Measurements from ENCODE around the gene GATAD2B. TPM values are rescaled to one million over a fixed set of nuclear protein-coding genes. Genes with fewer than 3 reads are reported as not detected.

GATAD2B gene
- total RNA-seq, 1 donor from 2014 or later = 35.3 TPM

DNA sequence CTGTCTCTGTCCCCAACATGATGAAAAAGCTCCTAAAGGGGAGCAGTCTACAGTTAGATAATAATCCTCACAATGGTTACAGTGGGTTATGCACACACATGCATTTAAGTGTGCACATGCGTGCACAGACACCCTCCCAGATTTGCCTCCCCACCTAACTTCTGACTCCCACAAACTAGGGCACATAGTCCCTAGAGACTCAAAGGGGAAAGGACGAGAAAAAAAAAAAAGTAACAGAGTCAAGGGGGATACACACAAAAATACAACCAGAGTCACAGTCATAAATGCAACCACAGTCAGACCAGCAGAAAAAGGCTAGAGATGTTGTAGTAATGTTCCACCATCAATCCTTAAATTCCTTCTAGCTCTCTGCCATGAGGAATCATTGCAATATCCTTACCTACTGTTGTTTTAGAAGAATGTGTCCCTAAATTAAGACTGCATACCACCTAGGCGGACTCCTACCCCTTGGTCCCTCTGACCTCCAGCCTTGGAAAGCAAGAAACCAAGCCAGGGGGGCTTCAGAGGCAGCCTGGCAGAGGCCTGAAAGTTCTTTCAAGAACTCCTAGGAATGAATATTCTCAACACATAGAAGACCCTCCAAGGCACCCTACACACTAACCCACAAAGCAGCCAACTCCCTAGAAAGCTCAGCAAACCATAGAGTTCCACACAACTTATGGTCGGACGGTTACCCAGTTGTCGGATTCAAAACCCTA, 34.4 kb upstream of the GATAD2B start:
- ATAC-seq (no peak), DNase-seq (ENCODE audit: missing footprints) (peak; percentile 11)
- intact Hi-C loops (cut with DNase I) = loop anchor here (5.0 kb wide), 1 partner anchor 160 kb away; no protein-coding TSS in a partner anchor

DNA sequence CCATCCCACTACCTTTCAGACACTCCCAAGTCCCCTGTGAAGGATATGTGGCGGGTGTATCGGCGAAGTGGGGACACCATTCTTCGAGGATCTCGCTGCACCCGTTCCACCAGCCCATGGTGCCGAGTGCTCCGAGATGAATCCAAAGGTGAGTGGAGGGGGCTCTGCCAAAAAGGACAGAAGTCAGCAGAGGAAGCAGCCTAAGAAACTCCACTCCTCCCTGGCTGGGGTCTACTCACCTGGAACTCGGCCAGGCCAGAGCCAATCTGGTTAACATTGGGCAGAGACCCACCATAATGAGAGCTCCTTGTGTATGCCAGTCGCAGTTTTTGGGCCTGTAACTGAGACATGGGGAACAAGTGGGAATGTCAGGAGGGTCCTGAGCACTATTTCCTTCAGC, 32.1 kb upstream of the GATAD2B start:
- ATAC-seq = no peak
- no peak for DNase-seq (ENCODE audit: missing footprints)
- intact Hi-C loops (cut with DNase I) = loop anchor here (5.0 kb wide), 1 partner anchor 158 kb away; no protein-coding TSS in a partner anchor

DNA sequence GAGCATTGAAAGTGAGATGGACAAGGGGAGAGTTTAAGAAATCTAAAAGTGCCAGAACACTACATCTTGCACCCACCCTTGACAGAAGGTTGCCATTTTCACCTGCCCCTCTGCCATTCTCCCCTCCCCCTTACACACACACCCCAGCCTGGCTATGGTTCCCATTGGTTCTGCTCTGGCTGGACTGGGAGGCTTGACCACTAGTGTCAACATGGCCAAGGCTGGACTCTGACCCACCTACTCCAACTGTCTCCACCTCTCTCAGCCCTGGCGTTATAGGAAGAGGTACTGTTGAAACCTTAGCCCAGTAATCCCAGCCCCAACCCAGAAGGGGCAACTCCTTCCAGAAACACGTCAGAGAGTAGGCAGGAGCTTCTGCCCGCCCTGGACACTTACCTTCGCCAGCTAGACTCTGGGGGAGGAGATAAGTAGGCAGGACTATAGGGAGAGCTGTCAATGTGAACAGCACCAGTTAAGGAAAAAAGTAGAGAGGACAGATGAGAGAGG, 31.1 kb upstream of the GATAD2B start:
- no peak for DNase-seq (ENCODE audit: missing footprints)
- ATAC-seq = no peak
- intact Hi-C loops (cut with DNase I) = no loop called here

DNA sequence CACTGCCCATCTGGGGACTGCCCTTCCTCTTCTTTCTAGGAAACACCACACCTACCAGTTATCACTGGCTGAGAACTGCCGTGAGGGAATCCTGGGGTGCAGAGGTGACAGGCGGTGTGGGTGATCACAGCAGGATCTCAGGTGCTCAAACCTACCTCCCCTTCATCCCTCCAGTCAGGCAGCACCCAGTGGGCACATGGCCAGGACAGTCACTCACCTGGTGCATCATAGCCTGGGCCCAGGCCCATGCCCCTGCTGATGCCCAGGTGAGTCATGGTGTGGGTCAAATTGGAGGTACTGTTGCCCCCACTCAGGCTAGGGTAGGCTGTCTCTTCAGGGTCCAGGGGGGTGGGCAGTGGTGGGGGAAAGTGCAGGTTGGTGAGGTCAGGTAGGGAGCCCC, 29.0 kb upstream of the GATAD2B start:
- ATAC-seq (no peak), DNase-seq (ENCODE audit: missing footprints) (no peak)
- intact Hi-C loops (cut with DNase I) = no loop called here

DNA sequence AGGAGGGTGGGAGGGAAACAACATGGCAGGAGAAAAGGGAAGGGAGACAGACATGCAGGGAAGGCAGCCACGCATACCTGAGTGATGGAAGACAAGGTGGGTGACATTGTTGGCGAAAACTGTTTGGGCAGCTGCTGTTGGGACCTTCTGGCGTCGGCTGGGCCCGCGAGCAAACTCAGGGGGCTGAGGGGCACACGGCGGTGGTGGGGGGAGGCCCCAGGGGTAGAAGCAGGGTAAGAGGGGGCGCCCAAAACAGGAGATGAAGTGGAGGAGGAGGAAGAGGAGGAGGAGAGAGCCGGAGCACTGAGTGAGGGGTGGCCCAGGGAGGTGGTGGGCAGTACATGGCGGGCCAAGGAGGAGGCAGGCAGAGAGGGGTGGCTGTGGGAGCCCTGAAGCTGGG, 28.4 kb upstream of the GATAD2B start:
- intact Hi-C loops (cut with DNase I) = no loop called here
- ATAC-seq (no peak), DNase-seq (ENCODE audit: missing footprints) (no peak)

DNA sequence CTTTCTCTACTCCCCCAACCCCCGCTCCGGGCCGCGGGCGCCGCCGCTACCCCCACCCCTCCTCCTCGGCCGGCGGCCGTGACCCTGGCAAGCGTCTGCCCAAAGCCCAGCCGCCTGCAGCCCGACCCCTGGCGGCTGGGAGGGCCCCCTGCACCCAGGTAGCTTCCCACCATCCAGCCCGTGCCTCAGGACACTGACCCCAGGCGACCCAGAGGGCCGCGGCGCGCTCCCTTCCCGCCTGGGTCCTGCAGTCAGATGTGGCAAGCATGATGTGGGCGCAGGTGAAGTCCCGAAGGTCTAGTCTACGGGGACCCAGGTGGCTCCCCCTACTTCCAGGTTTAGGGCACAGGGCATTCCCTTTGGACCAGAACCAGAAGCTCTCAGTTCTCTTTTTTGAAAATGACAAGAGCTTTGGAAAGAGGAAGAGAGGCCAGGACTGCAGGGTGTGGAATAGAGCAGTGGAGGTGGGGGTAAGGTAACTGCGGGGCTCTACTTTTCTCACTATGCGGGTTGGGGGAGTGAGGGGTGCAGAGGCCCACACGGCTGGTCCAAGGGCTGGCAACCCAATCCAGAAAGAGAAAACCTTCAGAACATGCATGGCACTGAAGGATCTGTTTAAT, 24.0 kb upstream of the GATAD2B start, which contains the start of gene DENND4B:
Gene DENND4B, minus strand, starts transcription at position 97 of the 620 bp plus-strand sequence. CDS start 2,344 bp downstream, outside the sequence.
- ATAC-seq = peak; percentile 76
- intact Hi-C loops (cut with DNase I) = loop anchor here (1.0 kb wide), 2 partner anchors 23 to 40 kb away; partner anchors contain the start of gene RAB13
- peak; percentile 93 for DNase-seq (ENCODE audit: missing footprints)

DNA sequence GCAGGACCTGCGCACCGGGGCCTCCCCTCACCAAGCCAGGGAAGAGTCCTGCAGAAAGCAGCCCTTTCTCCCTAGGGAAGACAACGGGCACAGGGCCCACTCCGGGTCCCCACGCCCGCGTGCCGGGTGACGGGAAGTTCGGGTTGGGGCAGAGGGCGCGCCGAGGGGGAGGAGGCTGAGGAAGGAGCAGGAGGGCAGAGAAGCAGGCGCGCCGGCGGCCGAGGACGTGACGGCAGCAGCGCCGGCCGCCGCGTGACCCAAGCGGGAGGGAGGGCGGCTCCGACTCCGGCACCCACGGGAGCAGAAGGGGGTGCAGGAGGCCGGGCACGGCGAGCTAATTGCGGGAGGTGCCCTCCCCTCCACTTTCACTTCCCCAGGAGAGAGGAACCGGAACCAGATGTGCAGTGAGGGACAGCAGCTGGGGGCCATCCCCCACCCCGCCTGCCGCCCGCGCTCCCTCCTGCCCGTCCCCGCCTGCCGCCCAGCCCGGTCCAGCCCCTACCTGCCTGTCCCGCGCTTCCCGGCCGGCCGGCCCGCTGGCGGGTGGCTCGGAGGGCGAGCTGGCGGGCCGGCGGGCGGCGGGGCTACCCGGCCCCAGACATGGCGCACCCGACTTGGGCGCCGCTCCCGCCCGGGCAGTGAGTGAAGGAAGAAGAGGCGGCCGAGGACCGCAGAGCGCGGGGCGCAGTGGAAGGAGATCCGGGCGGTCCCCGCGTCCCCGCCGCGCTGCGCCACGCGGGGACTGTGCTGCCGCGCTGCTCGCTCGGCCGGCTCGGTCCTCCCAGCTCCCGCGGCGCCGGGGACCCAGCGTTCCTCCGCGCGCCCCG, 23.2 kb upstream of the GATAD2B start:
- intact Hi-C loops (cut with DNase I) = loop anchor here (1.0 kb wide), 2 partner anchors 23 to 40 kb away; partner anchors contain the start of gene RAB13
- DNase-seq (ENCODE audit: missing footprints) (peak; percentile 97), ATAC-seq (peak; percentile 84)

DNA sequence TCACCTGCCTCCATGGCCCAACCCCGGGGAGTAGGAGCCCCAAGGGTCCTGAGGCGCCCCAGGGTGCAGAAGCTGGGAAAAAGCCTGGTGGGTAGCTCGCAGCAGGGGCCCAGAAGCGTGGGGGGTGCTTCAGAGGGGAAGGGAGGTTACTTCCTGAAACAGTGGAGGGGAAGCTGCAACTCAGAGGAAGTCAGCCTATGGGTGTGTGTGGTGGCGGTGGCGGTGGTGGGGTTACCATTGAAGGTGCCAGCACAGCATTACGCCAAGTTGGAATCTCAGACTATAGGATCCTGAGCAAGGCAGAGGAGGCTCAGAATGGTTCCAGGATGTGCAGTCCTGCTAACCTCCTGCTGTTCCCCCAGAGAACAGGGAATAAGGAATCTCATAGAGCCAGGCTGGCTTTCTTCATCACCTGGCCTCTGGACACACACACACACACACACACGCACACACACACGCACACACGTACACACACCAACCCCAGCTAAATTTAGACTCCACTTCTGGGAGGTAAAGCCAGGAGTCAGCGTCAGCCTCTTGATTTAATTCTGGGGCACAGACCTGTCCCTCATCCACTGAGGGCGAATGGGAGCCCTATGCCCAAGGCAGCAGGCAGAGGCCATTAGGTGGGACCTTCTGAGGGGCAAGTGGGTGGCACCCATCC, 22.5 kb upstream of the GATAD2B start:
- peak; percentile 51 for ATAC-seq
- intact Hi-C loops (cut with DNase I) = no loop called here

DNA sequence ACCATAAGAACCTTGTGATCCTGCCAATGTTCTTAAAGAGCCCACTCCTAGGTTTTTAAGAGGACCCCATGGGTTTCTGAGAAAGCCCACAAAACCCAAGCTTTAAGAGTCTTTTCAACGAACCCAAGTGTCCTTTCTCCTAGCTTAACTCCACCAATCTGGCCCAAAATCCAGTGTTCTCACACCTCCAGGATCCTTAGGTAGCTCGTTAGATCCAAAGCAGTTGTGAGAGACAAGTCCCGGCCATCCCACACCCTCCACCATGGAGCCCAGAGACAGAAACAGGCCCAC, 22.0 kb upstream of the GATAD2B start:
- intact Hi-C loops (cut with DNase I) = no loop called here
- DNase-seq (ENCODE audit: missing footprints) (no peak), ATAC-seq (no peak)

More for the DNA sequence above, 22.5 kb upstream of the GATAD2B start:
- DNase-seq (ENCODE audit: missing footprints) = peak; percentile 90

DNA sequence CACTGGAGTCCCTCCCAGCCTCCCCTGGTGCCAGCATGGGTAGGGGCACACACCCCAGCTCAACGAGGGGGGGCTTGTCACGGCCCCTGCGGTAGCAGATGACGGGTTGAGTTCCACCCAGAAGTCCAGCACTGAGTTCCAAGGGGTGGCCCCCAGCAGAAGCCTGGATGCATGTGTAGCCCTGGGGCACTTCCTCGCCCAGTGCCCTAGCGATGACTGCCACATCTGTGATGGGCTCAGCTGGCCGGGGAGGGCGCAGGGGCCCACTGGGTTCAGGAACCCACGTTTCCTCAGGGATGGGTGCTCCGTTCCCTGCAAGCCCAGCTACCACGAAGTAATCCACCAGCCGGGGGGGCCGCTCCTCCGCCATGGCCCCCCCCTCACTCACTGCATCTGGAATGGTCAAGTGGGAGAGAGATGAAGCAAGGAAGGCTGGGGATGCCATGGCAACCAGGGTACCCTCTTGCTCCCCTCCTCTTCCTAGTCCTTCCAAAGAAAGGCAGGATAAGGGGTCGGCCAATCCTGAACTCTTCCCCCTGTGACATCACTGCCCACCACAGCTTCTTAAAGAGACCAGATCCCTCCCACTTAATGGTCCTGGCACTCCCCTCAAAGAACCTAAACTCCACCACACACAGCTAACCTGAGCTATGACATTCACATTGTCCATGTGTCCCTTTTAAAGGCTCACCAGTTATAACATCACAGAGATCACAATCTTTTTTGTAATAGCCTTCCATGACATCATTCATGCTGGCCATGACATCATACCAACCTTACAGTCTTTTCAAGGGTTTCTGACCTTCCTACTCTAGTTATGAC, 21.4 kb upstream of the GATAD2B start:
- intact Hi-C loops (cut with DNase I) = no loop called here
- DNase-seq (ENCODE audit: missing footprints) = no peak
- ATAC-seq = no peak

DNA sequence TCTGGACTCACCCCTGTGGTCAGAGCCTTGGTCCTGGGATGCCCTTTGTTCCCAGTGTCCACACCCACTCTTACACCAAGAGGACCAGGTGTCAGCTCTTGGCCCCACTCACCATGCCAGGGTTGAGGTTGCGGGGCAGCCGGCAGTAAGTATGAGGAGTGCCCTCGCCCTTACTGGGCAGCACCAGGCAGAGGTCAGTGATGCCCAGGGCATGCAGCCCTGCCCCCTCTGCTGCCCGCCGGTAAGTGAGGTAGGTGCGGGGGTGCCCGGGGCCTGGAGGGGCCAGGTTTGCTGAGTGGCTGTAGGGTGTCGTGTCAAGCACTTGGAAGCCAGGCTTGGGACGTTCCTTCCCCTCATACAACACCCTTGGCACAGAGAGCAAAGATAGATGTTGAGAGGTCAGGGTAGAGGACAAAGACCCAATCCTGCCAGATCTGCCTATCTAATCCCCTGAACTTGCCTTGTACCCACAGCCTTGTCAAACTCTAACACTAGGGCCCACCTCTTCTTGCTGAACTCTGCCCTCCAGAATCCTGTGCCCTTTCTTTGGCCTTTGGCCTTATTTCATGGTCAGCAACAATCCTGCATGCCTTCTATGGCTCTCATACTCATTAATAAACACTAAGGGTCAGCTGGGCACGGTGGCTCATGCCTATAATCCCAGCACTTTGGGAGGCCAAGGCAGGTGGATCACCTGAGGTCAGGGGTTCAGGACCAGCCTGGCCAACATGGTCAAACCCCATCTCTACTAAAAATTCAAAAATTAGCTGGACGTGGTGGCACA, 20.2 kb upstream of the GATAD2B start:
- DNase-seq (ENCODE audit: missing footprints) = no peak
- intact Hi-C loops (cut with DNase I) = no loop called here
- ATAC-seq = no peak

DNA sequence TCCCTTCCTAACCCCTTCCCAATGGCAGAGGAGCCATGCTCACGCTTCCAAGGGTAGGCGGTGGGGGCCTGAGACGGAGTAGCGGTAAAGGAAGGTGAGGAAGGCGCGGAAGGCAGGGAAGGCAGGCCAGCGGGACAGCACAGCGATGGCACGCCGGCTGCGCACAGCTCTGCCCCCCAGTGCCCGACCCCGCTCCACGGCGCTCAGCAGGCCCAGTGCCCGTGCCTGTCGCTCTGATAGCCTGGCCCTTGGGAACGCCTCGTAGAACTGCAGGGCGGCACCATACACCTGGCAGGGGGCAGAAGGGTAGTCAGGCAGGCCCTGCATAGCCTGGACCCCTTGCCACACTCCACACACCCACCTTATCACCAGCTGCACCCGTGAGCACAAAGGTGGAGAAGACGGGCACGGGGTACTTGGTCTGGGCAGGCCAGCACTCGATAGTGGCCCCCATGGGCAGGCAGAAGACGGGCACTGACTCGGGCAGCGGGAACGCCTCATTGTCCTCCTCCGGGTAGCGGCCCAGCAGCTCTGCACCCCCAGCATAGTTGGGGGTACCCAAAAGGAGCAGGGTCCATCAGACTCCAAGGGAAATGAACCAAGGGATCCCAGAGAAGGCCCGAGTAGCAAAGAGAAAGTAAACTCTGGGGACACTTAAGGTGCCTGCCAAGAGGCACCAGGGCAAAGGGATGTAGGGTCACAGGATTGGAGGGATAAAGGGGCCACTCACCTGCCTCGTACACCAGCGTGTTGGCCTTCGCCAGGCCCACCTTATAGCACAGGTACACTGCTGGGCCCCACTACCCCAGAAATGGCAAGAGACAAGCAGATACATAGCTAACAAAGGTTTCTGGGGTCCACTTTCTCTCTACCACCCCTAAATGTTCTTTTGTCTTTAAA, 19.3 kb upstream of the GATAD2B start:
- intact Hi-C loops (cut with DNase I) = no loop called here
- no peak for ATAC-seq
- DNase-seq (ENCODE audit: missing footprints) = no peak

DNA sequence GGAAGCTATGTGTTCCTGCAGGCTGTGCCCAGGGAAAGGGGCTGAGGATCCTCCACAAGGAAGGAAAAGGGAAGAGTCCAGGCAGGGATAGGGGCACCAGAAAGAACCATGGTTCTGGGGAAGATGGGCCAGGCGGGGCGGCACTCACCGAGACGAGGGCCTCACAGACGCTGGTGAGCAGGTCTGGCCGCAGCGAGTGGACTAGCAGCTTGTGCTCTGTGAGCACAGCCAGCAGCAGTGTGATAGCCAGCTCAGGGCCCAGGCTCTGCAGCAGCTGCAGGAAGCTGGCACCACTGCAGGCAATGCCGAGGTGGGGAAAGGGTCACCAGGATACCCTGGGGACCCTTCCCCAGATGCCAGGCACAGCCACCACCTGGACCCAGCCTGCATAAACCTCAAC, 18.0 kb upstream of the GATAD2B start:
- DNase-seq (ENCODE audit: missing footprints) (no peak), ATAC-seq (no peak)
- intact Hi-C loops (cut with DNase I) = no loop called here

DNA sequence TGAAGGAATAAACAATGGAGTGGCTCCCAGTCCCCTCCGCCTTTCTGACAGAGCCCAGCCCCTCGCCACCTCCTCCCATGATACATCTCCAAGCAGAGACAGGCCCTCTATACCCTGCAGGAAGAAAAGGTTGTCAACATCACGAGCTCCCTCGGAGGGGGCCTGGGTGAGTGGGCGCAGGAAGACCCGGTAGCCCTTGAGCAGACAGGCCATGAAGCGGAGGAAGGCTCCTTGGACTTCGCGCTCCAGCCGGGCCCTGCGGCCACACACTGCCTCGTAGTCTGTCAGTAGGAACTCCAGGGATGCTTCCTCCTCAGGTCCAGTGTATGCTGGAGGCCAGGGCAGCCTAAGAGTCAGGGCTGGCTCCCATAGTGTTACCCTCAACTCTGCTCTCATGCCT, 16.7 kb upstream of the GATAD2B start:
- no peak for DNase-seq (ENCODE audit: missing footprints)
- intact Hi-C loops (cut with DNase I) = no loop called here
- no peak for ATAC-seq

DNA sequence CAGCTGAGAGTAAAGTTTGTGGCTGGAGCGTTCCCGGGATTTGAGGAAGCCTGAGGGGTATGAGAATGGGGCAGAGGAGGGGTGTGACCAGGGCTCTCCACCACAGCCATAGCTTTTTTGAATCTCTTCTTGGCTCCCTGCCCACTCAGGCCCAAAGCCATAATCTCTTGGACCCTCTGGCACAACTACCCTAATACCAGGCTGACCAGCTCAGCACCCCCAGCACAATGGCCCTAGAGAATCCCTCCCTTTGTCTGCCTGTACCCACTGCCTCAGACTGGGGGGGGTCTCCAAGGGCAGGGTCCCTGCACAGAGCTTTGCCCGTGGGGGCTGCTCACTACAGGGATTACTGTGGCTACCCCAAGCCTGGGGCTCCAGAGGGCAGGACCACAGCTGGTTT, 16.2 kb upstream of the GATAD2B start:
- ATAC-seq (no peak), DNase-seq (ENCODE audit: missing footprints) (no peak)
- intact Hi-C loops (cut with DNase I) = no loop called here

DNA sequence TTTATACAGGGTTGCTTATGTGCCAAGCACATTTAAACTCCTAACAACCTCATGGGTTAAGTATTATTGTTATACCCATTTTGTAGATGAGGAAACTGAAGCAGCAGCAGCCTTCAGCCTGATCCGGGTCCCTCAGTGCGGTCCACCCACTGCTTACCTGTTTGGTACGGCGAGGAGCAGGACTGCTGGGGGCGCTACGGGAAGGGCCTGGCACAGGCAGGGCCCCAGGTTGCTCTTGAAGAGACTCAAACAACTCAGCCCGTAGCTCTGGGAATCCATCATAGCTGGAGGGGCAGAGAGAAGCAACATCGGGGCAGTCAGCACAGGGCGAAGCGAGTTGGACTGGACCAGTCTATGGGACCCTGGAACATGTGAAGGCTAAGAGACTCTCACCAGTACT, 14.6 kb upstream of the GATAD2B start:
- no peak for ATAC-seq
- no peak for DNase-seq (ENCODE audit: missing footprints)
- intact Hi-C loops (cut with DNase I) = no loop called here

Measured in Right ventricle myocardium inferior (tissue), 1 donor.